ENCODE measurements around the gene S100A11. TPM values are rescaled to one million over a fixed set of nuclear protein-coding genes. Genes with fewer than 3 reads are reported as not detected.

The S100A11 gene
- total RNA-seq, 6 donors from 2014 or later, result 317 to 578 (median 488) TPM

DNA sequence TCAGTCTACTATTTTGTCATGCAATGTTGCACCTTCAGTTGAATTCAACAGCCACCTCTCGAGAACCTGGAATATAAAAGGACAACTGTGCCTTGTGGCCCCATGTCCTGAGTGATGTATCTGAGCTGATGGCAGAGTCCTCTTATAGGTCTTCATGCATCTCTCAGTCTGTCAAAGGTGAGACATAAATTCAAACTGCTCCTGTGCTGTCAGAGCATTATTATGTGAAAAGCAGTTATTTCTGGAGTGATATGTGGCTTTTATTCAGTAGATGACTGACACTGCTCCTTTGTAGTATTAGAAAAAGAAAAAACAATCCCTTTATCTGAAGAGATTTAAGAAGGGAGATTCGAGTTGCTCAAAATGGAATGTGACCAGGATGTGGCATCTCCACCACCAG is 51.5 kb downstream of the S100A11 start:
- DNase-seq, result no peak
- H3K27me3 ChIP-seq, result no peaks in the 10 kb centered on the region
- 79 to 83% methylated on average over 2 of the region's 2 CpGs for WGBS, 2 donors
- peak overlapping the region in 1 of 4 donors; percentile 25 for H3K27ac ChIP-seq
- peaks cover 44 to 61% (median 50%) of the 10 kb centered on the region in 4 donors for H3K4me1 ChIP-seq
- H3K36me3 ChIP-seq, result peaks cover 12 to 58% (median 48%) of the 10 kb centered on the region in 4 donors
- no peak for ATAC-seq (ENCODE audit: low FRiP score in 2 of 2)
- H3K9me3 ChIP-seq, result no peaks in the 10 kb centered on the region
- H3K4me3 ChIP-seq, result no peak overlapping the region
- TF ChIP-seq, protein P1, sequence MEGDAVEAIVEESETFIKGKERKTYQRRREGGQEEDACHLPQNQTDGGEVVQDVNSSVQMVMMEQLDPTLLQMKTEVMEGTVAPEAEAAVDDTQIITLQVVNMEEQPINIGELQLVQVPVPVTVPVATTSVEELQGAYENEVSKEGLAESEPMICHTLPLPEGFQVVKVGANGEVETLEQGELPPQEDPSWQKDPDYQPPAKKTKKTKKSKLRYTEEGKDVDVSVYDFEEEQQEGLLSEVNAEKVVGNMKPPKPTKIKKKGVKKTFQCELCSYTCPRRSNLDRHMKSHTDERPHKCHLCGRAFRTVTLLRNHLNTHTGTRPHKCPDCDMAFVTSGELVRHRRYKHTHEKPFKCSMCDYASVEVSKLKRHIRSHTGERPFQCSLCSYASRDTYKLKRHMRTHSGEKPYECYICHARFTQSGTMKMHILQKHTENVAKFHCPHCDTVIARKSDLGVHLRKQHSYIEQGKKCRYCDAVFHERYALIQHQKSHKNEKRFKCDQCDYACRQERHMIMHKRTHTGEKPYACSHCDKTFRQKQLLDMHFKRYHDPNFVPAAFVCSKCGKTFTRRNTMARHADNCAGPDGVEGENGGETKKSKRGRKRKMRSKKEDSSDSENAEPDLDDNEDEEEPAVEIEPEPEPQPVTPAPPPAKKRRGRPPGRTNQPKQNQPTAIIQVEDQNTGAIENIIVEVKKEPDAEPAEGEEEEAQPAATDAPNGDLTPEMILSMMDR (IDR thresholded peaks at IDR 0.05), result no peak
- TF ChIP-seq POLR2A (IDR thresholded peaks at IDR 0.05), result no peak
- TF ChIP-seq POLR2AphosphoS5 (IDR thresholded peaks at IDR 0.05), result no peak
- TF ChIP-seq EP300 (IDR thresholded peaks at IDR 0.05), result no peak

DNA sequence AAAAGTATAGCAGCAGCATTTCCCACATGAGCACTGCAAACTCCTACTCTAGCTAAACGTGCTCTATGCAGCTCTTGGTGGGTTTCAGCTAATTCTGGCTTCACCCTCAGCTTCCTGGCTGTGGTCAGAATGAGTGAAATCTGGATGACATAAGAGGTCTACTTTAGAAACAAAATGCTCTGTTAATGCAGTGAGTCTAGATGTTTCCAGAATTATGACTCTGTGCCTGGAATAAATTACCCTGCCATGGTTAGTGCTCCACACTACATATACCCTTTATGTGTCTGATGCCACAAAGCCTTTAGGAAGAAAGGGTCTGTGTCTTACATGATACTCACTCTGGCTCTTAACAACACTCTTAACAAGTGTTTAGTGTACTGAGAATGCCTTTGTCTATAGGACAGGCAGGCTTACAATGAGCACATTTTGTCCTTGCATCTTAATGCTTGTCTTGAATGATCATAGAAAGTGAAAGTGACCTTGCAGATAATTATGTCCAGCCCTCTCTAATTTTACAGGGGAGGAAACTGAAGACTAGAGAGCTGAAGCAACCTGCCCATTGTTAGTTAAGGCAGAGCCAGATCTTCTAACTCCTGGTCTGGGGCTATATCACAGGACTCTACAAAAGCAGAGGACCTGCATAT is 52.4 kb downstream of the S100A11 start:
- no peak for TF ChIP-seq POLR2AphosphoS5 (IDR thresholded peaks at IDR 0.05)
- TF ChIP-seq EP300 (IDR thresholded peaks at IDR 0.05), result no peak
- TF ChIP-seq, protein P1 (IDR thresholded peaks at IDR 0.05), result no peak
- no peak for ATAC-seq (ENCODE audit: low FRiP score in 2 of 2)
- no peak overlapping the region for H3K4me3 ChIP-seq
- H3K27ac ChIP-seq, result peak overlapping the region in 1 of 4 donors; percentile 25
- no peak for DNase-seq
- peaks cover 12 to 63% (median 48%) of the 10 kb centered on the region in 4 donors for H3K36me3 ChIP-seq
- H3K27me3 ChIP-seq, result no peaks in the 10 kb centered on the region
- no peaks in the 10 kb centered on the region for H3K9me3 ChIP-seq
- peaks cover 36 to 56% (median 42%) of the 10 kb centered on the region in 4 donors for H3K4me1 ChIP-seq
- WGBS, 2 donors, result 41 to 59% methylated on average over 1 of the region's 1 CpG

Small RNA genes lying within 50 kb of the gene (small RNA-seq; reads per million reads assigned to genes)
- 0 reads per million in 4 donors for gene SPTLC1P4

Other genes with a start within 250 kb of the S100A11 start
- 10 to 100 TPM in 5 of 6 donors, 1 to 10 TPM in 1; 7.3 to 17.0 (median 13.1) TPM for gene TDRKH, start 246.5 kb downstream of the S100A11 start, total RNA-seq
- under 1 TPM in 5 of 6 donors, not detected in 1; 0.22 to 0.89 (median 0.61) TPM for gene LINGO4, start 231.6 kb downstream of the S100A11 start, total RNA-seq
- gene RORC, start 205.2 kb downstream of the S100A11 start, total RNA-seq, result 10 to 100 TPM; 10.3 to 46.2 (median 24.1) TPM
- gene C2CD4D, start 197.2 kb downstream of the S100A11 start, total RNA-seq, result 1 to 10 TPM in 2 of 6 donors, under 1 TPM in 2, not detected in 2; 0.29 to 3.6 (median 0.78) TPM
- gene THEM5, start 183.3 kb downstream of the S100A11 start, total RNA-seq, result not detected
- gene THEM4, start 127.5 kb downstream of the S100A11 start, total RNA-seq, result 10 to 100 TPM; 11.9 to 39.8 (median 15.5) TPM
- 100 to 1,000 TPM in 5 of 6 donors, 10 to 100 TPM in 1; 79.6 to 785 (median 432) TPM for gene S100A10, start 43.1 kb downstream of the S100A11 start, total RNA-seq
- not detected for gene TCHHL1, start 52.1 kb upstream of the S100A11 start, total RNA-seq
- gene TCHH, start 78.4 kb upstream of the S100A11 start, total RNA-seq, result 1 to 10 TPM in 1 of 6 donors, under 1 TPM in 3, not detected in 2; 0.15 to 1.0 (median 0.24) TPM
- not detected for gene RPTN, start 122.2 kb upstream of the S100A11 start, total RNA-seq
- not detected for gene HRNR, start 187.2 kb upstream of the S100A11 start, total RNA-seq